Small intestine (tissue), 7 donors: ENCODE data around the gene URI1. TPM values are rescaled to one million over a fixed set of nuclear protein-coding genes. Genes with fewer than 3 reads are reported as not detected.

Experiments
- DNase-seq, 2 donors: peaks; one replicate each; pipeline versions ENCODE4 v3.0.0 to v3.0.0-alpha.2; 2013
- FAIRE-seq: peaks from 2 replicates; lab custom pipeline; 2012; peaks lifted over from hg19 to GRCh38; lab: Jason Lieb, UNC
- H3K27ac ChIP-seq, 3 donors: one replicate each; pipeline ENCODE4 v1.5.1; 2013; ENCODE audit warnings: low read length in 2 of 3, mild to moderate bottlenecking in 2 of 3, control low read depth in 1 of 3, inconsistent platforms in 1 of 3, low read depth in 1 of 3, moderate library complexity in 1 of 3
- H3K27me3 ChIP-seq, 3 donors: one replicate each; pipeline ENCODE4 v1.6.1; 2013; ENCODE audit warnings: low read length in 3 of 3, inconsistent platforms in 1 of 3; ENCODE audit not compliant: control insufficient read depth in 3 of 3, insufficient read depth in 3 of 3
- H3K36me3 ChIP-seq, 3 donors: one replicate each; pipeline ENCODE4 v1.6.1; 2013; ENCODE audit warnings: low read length in 3 of 3, inconsistent platforms in 1 of 3, low read depth in 1 of 3, mild to moderate bottlenecking in 1 of 3, moderate library complexity in 1 of 3; ENCODE audit not compliant: control insufficient read depth in 3 of 3, insufficient read depth in 2 of 3
- H3K4me1 ChIP-seq, 3 donors: one replicate each; pipeline ENCODE4 v1.6.1; 2013; ENCODE audit warnings: low read length in 2 of 3, inconsistent platforms in 1 of 3, low read depth in 1 of 3, mild to moderate bottlenecking in 1 of 3, moderate library complexity in 1 of 3; ENCODE audit not compliant: control insufficient read depth in 3 of 3, insufficient read depth in 2 of 3
- H3K4me3 ChIP-seq, 3 donors: one replicate each; pipeline ENCODE4 v1.5.1; 2013; ENCODE audit warnings: low read length in 3 of 3, control low read depth in 1 of 3, inconsistent platforms in 1 of 3, low read depth in 1 of 3, mild to moderate bottlenecking in 1 of 3, moderate library complexity in 1 of 3
- H3K9me3 ChIP-seq, 2 donors: one replicate each; pipeline ENCODE4 v1.6.1; 2013; ENCODE audit warnings: low read depth in 1 of 2, low read length in 1 of 2; ENCODE audit not compliant: control insufficient read depth in 2 of 2, insufficient read depth in 1 of 2
- WGBS, 3 donors: extraction: QIAGEN DNeasy Blood & Tissue Kit; methylation state at CpG; one replicate each; pipeline ENCODE4 v1.1.7; 2013; 5-methylcytosine and 5-hydroxymethylcytosine counted together
- polyA plus RNA-seq, 4 donors: library from polyadenylated mRNA; stranded (reverse) in 3 of 4; unstranded in 1 of 4; fragments of 200-250 nt in 3 of 4; fragments of 120-200 nt in 1 of 4; gene quantifications; one replicate each; pipeline versions ENCODE4 v1.2.1 to v1.2.3, GENCODE V29; 2013
- donor health status: healthy with polysubstance abuse.
- donor health status: control.
- donor health status: control.
- donor health status: Bipolar disorder and iron deficiency.
- donor health status: healthy.

Gene URI1
- polyA plus RNA-seq, 4 donors, result 14.3 to 60.3 (median 27.9) TPM

DNA sequence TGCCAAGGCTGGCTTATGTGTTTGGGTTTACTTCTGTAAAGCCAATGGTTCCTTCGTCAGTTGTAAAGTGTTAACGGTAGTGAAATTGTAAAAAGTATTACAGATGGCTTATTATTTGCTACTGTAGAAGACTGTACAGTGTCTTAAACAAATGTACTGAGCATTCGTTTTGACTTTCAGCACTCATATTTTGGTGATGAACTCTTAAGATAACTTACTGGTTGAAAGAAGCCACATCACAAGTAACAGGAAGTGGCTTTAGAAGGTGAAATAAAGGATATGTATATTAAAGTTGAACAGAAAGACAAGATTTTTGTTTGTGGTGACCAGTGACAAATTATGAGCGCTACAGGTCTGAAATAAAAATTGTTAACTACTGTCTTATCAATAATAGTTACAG, 64.2 kb downstream of the URI1 start:
- Histone ChIP-seq H3K4me1 (peaks cover 0 to 3% (median 0%) of the 10 kb centered on the region in 3 donors), H3K27me3 (no peaks in the 10 kb centered on the region), H3K9me3 (no peaks in the 10 kb centered on the region), H3K27ac (no peak overlapping the region), H3K4me3 (no peak overlapping the region), H3K36me3 (peaks cover 2 to 9% (median 3%) of the 10 kb centered on the region in 3 donors)
- 77 to 86% (median 78%) methylated on average over 4 of the region's 4 CpGs for WGBS, 3 donors
- peak in 1 of 2 donors; percentile 1 for DNase-seq
- FAIRE-seq, result no peak

DNA sequence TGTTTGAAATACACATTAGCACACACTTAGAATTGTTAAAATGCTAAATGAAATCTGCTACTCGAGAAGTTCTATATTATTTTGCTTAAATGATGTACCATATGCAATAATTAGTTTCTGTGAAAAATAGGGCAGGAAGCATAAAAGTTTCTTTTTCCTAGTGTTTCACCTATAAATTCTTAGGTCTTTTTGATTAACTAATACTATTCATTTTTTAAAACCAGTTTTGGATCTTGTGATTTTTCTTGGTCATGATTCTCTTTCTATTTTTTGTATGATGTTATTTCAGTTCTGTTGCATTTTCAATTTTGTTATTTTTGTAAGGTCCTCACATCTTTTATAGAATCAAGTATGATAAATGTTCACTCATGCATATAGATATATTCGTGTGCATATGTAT, 66.1 kb downstream of the URI1 start:
- FAIRE-seq (no peak), DNase-seq (no peak)
- Histone ChIP-seq H3K27ac (no peak overlapping the region), H3K9me3 (no peaks in the 10 kb centered on the region), H3K27me3 (no peaks in the 10 kb centered on the region), H3K4me1 (peaks cover 0 to 3% (median 0%) of the 10 kb centered on the region in 3 donors), H3K36me3 (peaks cover 2 to 11% (median 4%) of the 10 kb centered on the region in 3 donors), H3K4me3 (no peak overlapping the region)
- WGBS, 3 donors, result 95 to 99% (median 98%) methylated on average over 2 of the region's 2 CpGs

DNA sequence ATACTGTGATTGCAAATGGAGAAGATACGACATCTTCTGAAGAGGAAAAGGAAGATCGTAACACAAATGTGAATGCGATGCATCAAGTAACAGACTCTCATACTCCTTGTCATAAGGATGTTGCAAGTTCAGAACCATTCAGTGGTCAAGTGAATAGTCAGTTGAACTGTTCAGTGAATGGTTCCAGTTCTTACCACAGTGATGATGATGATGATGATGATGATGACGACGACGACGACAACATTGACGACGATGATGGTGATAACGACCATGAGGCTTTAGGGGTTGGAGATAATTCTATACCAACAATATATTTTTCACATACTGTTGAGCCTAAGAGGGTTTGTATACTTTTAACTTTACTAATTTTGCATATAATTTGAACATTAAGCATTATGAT, 67.0 kb downstream of the URI1 start:
- DNase-seq (no peak), FAIRE-seq (no peak)
- peaks cover 2 to 11% (median 4%) of the 10 kb centered on the region in 3 donors for H3K36me3 ChIP-seq
- H3K4me1 ChIP-seq, result no peaks in the 10 kb centered on the region
- H3K4me3 ChIP-seq, result no peak overlapping the region
- WGBS, 3 donors, result 97 to 99% (median 97%) methylated on average over 10 of the region's 10 CpGs
- no peaks in the 10 kb centered on the region for H3K27me3 ChIP-seq
- H3K9me3 ChIP-seq, result no peaks in the 10 kb centered on the region
- H3K27ac ChIP-seq, result no peak overlapping the region

DNA sequence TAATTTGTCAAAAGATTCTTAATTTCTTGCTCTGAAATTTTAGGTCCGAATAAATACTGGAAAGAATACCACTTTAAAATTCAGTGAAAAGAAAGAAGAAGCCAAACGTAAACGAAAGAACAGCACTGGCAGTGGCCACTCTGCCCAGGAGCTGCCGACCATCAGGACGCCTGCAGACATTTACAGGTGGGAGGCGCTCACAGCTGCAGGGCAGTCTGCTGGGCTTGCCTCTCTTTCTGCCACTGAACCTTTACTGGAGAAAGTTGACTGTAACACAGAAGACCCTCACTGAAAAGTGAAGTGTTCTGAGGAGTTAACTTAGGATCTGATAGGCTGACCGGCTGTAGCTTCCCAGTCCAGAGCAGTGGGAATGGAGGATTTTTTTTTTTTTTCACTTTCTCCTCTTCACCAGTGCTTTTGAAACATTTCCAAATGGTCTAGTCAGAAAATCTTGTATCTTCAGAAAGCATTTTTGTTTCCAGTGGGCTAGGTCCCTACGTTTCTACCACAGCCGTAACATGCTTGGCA, 69.1 kb downstream of the URI1 start:
- H3K36me3 ChIP-seq, result peaks cover 2 to 11% (median 4%) of the 10 kb centered on the region in 3 donors
- no peaks in the 10 kb centered on the region for H3K9me3 ChIP-seq
- H3K27me3 ChIP-seq, result no peaks in the 10 kb centered on the region
- no peak for FAIRE-seq
- 91 to 95% (median 94%) methylated on average over 9 of the region's 9 CpGs for whole genome bisulfite sequencing, 3 donors
- no peak for DNase-seq
- no peak overlapping the region for H3K27ac ChIP-seq
- no peaks in the 10 kb centered on the region for H3K4me1 ChIP-seq
- no peak overlapping the region for H3K4me3 ChIP-seq

DNA sequence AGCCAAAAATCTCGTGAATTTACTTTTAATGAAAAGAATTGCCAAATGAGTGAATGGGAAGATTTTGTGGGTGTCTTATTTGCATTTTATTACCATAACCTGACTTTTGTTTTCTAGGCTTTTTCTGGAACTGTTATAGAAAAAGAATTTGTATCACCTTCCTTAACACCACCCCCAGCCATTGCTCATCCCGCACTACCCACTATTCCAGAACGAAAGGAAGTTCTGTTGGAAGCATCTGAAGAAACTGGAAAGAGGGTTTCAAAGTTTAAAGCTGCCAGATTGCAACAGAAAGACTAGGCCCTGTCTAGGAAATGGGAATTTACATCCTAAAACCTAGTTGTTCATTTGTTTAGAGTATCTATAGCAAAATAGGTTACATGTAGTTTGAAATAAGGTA, 72.7 kb downstream of the URI1 start:
- H3K4me1 ChIP-seq, result no peaks in the 10 kb centered on the region
- DNase-seq (no peak), FAIRE-seq (no peak)
- no peaks in the 10 kb centered on the region for H3K9me3 ChIP-seq
- H3K27me3 ChIP-seq, result no peaks in the 10 kb centered on the region
- no peak overlapping the region for H3K27ac ChIP-seq
- WGBS, 3 donors, result 95 to 98% (median 95%) methylated on average over 3 of the region's 3 CpGs
- H3K4me3 ChIP-seq, result no peak overlapping the region
- peaks cover 0 to 5% (median 4%) of the 10 kb centered on the region in 3 donors for H3K36me3 ChIP-seq

DNA sequence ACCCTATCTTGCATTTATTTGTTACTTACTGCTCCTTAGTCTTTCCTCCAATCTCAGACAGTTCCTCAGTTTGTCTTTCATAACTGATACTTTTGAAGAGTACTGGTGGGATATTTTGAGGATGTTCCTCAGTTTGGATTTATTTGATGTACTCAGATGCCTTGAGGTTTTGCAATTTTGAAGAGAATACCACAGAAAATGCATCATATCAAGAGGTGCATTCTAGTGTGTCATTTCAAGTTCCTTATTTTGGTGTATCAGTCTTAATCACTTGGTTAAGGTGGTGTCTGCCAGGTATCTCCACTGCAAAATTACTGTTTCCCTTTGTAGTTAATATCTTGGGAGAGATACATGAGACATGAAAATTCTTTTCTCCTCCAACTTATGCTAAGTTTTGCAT, 75.1 kb downstream of the URI1 start:
- no peaks in the 10 kb centered on the region for H3K36me3 ChIP-seq

DNA sequence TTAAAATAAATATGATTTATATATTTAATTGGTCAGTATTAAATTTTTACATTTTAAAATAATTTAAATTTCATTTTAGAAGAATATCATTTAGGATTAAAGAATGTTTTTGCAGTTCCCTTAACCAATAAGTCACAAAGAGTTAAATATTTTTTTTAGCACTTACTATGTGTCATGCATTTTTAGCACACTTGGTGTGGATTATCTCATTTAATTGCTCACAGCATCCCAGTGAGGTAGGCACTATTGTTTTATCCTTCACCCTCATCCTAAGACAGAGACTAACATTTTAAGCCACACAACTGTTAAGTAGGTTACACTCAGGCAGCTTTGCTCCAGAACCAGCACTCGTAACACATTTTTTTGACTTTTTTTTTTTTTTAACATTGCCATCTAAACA, 78.2 kb downstream of the URI1 start:
- WGBS, 3 donors, result 89 to 100% (median 100%) methylated on average over 1 of the region's 1 CpG
- no peak for FAIRE-seq

More for the DNA sequence above, 75.1 kb downstream of the URI1 start:
- no peak for FAIRE-seq
- H3K27ac ChIP-seq, result no peak overlapping the region
- no peaks in the 10 kb centered on the region for H3K27me3 ChIP-seq
- no peak for DNase-seq
- no peak overlapping the region for H3K4me3 ChIP-seq
- no peaks in the 10 kb centered on the region for H3K9me3 ChIP-seq
- H3K4me1 ChIP-seq, result no peaks in the 10 kb centered on the region

DNA sequence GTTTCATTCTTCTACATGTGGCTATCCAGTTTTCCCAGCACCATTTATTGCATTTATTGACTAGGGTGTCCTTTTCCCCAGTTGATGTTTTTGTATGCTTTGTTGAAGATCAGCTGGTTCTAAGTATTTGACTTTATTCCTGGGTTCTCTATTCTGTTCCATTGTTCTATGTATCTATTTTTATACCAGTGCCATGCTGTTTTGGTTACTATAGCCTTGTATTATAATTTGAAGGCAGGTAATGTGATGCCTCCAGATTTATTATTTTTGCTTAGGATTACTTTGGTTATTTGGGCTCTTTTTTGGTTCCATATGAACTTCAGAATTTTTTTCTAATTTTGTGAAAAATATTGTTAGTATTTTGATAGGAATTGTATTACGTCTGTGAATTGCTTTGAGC, 80.6 kb downstream of the URI1 start:
- no peak overlapping the region for H3K4me3 ChIP-seq
- DNase-seq (no peak), FAIRE-seq (no peak)
- no peaks in the 10 kb centered on the region for H3K27me3 ChIP-seq
- no peaks in the 10 kb centered on the region for H3K4me1 ChIP-seq
- 98 to 100% (median 100%) methylated on average over 1 of the region's 1 CpG for WGBS, 3 donors
- H3K36me3 ChIP-seq, result no peaks in the 10 kb centered on the region
- H3K9me3 ChIP-seq, result no peaks in the 10 kb centered on the region
- H3K27ac ChIP-seq, result no peak overlapping the region

More for the DNA sequence above, 78.2 kb downstream of the URI1 start:
- Histone ChIP-seq H3K27ac (no peak overlapping the region), H3K27me3 (no peaks in the 10 kb centered on the region), H3K4me1 (no peaks in the 10 kb centered on the region), H3K36me3 (no peaks in the 10 kb centered on the region), H3K9me3 (no peaks in the 10 kb centered on the region), H3K4me3 (no peak overlapping the region)
- no peak for DNase-seq

DNA sequence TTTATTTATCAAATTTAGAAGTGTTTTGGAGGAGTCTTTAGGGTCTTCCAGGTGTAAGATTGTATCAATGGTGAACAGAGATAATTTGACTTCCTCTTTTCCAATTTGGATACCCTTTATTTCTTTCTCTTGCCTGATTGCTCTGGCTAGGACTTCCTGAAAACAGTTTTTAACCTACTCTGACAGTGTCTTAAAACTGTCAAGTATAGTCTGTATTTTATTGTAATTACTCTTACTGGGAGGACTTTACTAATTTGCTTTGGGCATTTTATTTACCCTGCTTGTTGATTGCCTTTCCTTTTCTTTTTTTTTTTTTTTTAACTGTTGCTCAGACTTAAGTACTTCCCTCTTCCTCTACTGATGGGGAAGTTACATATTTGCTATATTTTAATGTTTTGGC, 81.3 kb downstream of the URI1 start:
- FAIRE-seq (no peak), DNase-seq (no peak)
- Histone ChIP-seq H3K36me3 (no peaks in the 10 kb centered on the region), H3K4me1 (no peaks in the 10 kb centered on the region), H3K4me3 (no peak overlapping the region), H3K9me3 (no peaks in the 10 kb centered on the region), H3K27me3 (no peaks in the 10 kb centered on the region), H3K27ac (no peak overlapping the region)
